Measurements from ENCODE around the gene VAV3.

The VAV3 gene

DNA sequence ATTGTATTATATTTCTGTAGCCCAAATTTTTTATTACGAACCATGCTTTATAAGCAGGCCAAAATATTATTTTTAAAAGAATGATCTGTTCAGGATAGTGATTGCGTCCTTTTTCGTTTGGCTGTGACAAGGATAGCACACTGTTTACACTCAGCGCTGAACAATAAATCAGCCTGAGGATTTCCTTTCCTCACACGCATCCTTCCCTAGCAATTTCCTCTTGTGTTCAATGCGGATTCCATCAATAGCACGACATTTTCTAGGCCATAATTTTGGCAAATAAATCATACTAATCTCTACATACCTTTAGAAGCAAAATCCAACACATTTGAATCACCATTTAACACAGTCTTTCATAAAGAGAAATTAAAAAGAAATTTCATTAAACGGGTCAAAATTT lies 1.6 kb upstream of the VAV3 start:
- peak; percentile 18 for DNase-seq

DNA sequence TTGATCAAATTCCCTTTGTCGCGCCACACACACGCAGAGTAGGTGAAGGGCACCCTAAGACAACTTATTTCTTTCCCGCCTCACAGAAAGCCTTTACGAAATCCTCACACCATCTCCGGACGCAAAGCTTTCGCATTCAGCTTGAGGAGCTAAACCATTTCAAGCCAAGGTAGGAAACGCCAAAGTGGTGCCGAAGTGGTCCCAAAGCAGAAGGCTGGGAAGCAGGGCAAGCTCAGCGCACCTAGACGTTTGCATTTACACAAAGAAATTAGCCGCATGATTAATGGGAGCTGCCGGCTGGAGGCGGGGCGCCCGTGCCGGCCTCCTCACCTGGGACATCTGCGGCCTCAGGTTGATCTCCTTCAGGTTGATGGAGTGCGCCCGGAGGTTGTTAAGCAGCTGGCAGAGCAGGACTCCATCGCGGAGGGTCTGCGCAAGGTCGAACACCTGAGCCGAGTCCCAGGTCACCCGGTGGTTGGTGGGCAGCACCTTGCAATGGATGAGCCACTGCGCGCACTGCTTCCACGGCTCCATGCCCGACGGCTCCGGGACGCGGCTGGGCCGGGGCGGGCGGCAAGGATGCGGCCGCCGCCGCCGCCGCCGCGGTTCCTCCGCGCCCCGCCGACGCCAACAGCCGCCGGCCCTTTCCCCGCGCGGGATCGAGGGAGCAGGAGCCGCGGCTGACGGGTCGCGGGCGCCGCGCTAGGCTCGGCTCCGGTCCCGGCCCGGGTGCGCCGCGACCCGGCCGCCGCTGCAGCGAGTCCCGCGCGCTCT lies 457 bp downstream of the VAV3 start:
- no peak for DNase-seq

GRCh38 chr1:107963601-107964335 lies 1.2 kb downstream of the VAV3 start:
- peak; percentile 66 for DNase-seq

DNA sequence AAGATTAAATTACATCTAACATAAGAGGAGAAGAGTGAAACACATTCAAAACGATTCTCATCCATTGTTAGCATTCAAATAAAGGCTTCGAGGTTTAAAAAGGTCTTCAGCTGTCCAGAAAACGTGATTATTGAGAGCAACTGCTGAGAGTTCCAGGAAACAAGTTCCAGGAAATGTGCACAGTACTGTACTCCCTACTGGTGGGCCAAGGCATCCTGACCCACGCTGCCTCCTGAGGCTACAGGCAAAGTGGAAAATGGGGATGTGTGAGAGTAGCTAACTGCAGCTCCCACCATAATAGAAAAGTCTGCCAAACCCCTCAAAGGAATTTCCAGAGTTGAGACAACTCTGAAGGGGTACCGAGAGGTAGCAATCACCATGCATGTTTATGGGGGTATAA lies 2.0 kb downstream of the VAV3 start:
- no peak for DNase-seq

DNA sequence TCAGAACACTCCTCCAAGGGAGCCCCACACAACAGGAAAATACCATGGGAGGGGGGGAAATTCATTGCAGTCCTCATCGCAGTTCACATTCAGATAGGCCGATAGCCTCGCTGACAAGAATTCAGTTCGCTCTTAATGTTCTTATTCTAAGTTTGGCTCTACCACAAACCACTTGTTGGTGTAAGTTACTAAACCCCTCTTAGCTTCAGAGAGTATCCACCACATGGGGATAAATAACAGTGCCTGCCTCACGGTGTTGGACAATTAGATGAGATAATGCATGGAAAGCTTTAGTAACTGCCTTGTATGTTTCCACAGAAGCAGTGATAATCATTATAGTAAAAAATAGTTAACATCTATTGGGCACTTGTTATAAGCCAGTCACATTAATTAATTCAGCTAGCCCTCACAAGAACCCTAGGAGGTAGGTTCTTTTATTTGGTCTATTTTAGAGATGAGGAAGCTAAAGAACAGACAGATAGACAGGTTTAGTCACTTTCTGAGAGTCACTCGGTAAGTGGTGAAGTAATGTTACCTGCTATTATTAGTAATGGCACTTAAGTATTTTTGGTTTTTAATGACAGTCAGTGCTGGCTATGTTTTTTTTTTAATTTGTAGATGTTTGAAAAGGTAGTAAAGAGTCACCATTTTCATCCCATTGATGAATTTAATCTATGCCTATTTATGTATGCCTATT lies 10.1 kb downstream of the VAV3 start:
- DNase-seq, result no peak

GRCh38 chr1:107954126-107954525 lies 10.9 kb downstream of the VAV3 start:
- DNase-seq, result no peak

DNA sequence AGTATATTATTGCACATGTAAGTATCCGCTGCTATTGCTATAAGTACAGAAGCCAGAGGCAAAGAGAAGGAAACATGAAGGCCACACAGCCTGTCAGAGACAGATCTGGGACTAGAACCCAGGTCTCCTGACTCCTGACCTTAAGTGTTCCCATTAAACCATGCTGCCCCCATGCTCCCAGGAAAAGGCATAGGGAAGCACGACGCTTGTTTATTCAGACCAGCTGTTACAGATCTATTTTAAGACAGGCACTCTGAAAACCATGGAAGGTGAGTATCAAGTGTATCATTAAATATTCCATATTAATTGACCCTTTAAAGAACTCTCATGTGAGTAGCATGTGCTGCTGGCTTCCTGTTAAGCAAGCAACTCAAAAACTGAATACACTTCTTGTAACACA lies 11.4 kb downstream of the VAV3 start:
- no peak for DNase-seq

DNA sequence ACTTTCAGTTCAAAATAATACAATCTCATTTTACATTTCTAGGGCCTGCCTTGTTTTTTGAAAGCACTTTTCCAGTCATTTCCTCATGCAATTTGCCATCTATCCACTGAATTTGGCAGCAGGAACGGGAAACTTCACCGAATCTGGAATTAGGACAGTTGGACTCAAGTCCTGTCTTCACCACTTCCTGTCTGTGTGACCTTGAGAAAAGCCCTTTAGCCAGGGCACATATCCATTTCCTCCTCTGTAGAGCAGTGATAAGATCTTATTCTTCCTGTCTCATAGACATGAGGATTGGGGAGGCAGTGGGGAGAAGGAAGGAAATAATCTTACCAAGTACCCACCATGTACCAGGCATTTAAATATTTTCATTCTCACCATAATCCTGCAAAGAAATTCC lies 12.0 kb downstream of the VAV3 start:
- no peak for DNase-seq

DNA sequence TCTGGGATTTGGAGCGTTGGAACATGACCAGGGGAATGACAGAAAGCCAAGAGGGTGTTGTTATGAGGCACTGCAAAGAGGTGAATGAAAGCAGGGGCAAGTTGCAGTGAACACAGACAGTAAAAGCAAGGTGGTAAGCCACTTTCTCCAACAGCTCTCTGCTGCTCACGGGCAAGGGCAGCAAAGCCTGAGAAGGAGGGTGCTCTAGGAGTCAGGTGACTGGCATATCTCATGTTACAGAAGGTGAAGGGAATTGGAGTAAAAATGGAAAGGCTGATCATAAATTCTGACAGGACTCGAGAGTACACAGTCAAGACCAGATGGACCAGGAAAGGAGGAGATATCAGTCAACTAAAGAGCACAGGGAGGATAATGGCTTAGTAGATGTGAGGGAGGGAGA lies 14.5 kb downstream of the VAV3 start:
- DNase-seq, result no peak

GRCh38 chr1:107949467-107950253 lies 15.3 kb downstream of the VAV3 start:
- DNase-seq, result no peak

DNA sequence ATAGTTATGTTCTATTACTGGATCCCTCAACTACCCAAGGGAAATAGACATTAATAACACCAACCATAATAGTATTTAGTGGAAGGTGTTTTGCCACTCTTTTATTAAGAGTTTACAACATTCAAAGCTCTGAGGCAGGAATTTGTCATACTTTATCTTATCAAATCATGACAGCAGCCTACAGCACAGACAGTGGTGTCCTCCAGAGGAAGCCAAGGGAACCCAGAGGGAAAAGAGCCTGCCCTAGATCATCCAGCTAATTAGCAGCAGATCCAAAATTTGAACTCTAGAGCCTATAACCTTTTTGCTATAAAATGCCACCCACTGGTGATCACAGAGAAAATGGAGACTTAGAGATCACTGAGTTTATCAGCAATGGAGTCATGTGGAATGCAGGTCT lies 18.2 kb downstream of the VAV3 start:
- no peak for DNase-seq

DNA sequence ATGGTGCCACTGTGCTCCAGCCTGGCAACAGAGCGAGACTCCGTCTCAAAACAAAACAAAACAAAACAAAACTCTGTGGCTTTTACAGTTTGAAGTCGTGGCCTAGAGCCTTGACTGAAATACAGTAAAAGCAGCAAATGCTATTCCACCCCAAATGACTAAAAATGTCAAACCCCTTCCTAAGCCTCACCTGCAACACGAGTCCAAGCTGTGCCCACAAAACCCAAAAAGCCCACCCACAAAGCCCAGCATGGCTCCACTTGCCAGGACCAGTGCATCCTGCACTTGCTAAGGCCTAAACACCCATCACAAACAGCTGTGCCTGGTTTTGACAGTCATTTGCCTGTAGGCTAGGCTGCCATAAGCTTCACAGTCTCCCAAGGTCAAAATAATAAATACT lies 21.3 kb downstream of the VAV3 start:
- no peak for DNase-seq

DNA sequence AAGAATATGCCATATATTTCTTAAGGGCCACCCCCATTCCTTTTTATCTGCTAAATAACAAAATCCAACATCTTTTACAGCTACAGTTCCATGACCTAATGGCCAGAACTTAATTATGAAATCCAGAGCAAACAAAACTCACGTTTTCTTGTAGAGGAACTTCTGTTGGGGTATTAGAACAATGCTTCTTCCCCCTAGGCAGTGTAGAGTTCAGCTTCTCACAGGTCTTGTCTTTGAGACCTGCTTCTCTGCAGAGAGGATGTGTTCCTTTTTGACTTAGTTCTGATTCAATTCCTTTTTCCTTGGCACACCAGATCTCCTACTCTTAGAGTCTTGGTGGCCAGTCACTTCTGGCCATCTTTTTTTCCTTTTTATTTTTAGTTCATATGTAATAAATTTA lies 22.2 kb downstream of the VAV3 start:
- DNase-seq, result no peak

DNA sequence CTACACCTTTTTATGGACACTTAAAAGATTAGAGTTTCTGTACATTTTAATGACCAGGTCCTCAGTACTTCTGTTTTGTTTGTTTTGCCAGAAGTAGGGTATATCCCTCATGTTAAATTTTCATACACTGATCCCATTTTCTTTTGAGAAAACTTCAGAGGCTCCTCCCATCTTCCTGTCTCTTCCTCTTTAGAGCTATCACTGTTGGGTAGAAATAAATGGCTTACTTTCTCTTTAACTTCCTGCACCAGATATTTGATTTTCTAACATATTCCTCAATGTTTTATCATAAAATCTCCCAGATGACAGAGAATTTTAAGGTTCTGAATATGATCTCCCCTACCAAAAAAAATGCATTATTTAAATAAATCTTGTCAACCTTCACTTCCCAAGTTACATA lies 23.4 kb downstream of the VAV3 start:
- DNase-seq, result no peak

DNA sequence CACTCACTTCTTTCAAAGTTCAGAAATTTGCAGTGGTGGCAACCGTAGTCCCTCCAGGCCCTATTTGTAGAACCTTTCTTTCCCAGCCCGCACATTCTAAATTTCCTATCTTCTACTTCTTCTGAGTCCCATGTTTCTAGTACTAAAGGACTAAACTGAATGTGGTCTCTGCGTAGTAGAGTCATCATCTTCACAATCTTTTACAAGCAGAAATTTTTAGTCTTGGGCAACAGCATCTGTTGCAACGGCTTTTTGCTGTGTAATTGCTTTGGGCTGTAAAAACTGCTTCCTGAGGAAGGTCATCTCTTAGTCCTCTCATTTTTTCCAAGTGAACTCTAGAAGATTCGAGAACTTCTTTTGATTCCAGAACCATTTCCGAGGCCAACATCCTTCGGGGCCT lies 23.9 kb downstream of the VAV3 start:
- DNase-seq, result no peak

DNA sequence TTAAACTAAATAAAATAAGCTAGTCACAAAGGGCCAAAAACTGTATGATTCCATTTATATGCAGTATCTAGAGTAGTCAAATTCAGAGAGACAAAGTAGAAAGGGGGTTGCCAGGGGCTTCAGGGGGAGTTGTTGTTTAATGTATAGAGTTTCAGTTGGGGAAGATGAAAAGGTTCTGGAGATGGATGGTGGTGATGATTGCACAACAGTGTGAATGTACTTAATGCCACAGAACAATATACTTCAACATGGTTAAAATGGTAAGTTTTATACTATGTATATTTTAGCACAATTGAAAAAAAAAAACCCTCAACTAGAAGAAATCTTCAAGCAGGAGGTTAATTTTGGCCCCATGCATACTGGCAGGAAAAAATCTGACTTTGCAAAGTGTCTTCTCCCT lies 24.3 kb downstream of the VAV3 start:
- no peak for DNase-seq

DNA sequence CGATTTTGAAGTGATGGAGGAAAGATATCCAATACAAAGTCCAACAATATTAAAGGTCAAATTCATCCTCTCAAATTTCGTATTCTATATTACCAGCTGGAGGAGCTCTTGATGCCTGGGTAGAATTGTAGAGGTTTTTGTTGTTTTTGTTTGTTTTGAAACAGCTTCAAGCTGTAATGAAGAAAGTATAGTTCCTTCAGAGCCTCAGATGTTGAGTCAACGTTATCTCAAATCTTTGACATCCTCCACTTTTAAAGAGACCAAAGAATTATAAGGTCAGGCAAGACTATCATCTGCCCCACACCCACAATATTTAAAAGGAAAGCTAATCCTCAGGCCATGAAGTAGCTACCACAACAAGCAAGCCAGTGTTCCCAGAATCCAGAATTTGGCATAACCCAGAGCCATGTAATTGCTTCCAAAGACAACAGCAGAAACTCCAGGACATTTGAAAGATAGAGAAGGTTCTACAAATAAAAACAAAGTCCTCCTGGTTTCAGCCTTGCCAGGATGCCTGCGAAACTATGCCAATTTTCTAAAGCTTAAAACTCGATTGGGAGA lies 24.9 kb downstream of the VAV3 start:
- DNase-seq, result no peak

DNA sequence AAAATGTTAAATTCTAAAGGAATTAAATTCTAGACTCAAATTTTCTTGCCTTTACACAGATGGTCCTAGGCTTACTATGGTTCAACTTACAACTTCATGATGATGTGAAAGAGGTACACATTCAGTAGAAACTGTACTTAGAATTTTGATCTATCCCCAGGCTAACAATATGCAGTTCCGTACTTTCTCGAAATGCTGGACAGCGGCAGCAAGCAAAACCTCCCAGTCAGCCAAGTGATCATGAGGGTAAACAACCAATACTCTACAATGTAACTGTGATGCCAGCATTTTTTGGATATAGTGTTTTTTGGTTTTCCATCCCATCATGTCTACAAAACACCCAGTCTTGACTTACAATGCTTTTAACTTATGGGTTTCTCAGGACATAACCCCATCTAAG lies 25.7 kb downstream of the VAV3 start:
- DNase-seq, result no peak

DNA sequence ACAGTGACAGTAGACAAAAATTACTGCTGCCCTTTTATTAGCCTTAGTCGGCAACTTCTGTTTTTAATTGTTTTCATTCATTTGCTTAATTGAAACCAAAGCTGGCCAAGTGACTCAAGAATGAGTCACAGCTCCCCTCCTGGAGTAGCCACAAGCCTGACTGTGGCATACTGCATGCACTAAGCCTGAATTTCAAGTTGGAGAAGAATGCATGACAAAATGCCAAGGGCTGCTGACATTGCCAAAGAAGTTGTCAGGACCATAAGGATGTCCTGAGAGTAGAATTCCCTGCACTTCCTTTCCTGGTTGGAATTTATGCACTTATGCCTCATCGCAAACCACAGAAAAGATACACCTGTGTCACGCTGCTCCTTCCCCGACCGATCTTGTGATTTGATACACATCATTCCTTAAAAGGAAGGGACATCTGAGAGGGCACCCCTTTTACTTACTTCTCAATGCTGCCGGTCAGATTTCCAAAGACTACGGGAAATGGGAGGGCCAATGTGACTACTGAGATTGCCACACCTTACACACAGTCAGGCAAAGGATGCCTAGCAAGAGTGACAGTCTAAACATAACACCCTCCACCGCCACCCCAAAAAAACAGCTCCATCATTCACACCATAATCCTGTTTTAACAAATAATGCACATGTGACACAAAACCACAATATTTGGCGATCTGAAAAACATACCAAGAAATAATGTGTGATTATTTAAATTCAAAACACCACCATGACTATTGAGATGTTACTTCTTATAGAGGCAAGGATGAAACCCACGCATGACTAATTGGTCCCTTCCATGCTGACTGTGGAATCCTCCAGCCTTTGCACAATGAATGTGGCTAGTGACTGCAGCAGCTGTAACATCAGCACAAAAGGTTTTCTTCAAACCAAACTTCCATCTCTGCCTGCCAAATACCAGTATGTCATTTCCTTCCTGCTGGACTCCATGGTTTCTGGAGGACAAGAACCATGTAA lies 28.2 kb downstream of the VAV3 start:
- no peak for DNase-seq

DNA sequence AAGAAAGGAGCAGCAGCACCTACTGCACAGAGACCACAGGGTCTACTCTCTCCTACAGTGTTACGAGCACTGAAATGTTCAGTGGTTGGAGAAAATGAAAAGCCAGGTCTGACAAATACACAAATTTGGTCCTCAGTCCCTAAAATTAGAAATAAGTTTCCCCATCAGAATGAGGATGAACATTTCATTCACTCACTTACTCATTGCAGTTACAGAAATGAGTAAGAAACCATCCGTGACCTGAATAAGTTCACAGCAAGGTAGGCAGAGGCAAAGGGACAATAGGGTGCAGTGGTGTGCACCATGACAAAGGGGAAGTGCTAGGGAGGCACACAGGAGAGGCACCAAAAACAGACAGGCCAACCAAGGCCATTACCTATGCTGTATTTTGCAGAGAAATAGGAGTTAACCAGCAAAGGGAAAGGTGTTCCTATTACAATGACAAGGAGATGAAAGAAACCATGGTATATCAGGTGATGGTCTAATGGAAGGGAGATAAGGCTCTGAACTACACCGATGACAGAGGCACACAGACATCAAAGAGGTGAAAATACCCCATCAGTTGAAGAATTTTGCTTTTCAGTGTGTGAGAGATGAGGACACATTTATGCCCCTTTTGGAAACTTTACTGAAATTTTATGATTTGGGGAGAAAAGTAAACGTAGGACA lies 29.4 kb downstream of the VAV3 start:
- DNase-seq, result no peak

- DNase-seq, result no peak
Observed at GRCh38 chr1:107934578-107934977, 30.4 kb downstream of the VAV3 start.
